Lower leg skin (tissue), 4 donors: ENCODE measurements around the gene LDLRAD2. TPM values are rescaled to one million over a fixed set of nuclear protein-coding genes. Genes with fewer than 3 reads are reported as not detected.

ENCODE experiments used
- DNase-seq, 2 donors: peaks; one replicate each; pipeline ENCODE4 v3.0.0-alpha.2; 2019; ENCODE audit warnings: low spot score in 2 of 2
- H3K4me3 ChIP-seq: fragments of 200-600 bp; sonication (generic); 2 replicates; pipeline ENCODE4 v1.5.1; 2017; ENCODE audit warnings: mild to moderate bottlenecking, low read depth; ENCODE audit not compliant: poor library complexity, severe bottlenecking
- CTCF ChIP-seq, 3 donors: fragments of 450-650 bp; IDR thresholded peaks; one replicate each; pipeline ENCODE4 v1.5.1; 2016; ENCODE audit warnings: antibody characterized with exemption in 3 of 3, mild to moderate bottlenecking in 3 of 3, moderate library complexity in 2 of 3
- POLR2A ChIP-seq, 2 donors: fragments of 450-650 bp; IDR thresholded peaks; one replicate each; pipeline ENCODE4 v1.6.1; 2016 to 2017; ENCODE audit warnings: antibody characterized with exemption in 2 of 2, mild to moderate bottlenecking in 1 of 2, moderate library complexity in 1 of 2
- WGBS, 2 donors: methylation state at CpG; one replicate each; pipeline ENCODE4 v1.1.5; 2018; 5-methylcytosine and 5-hydroxymethylcytosine counted together
- intact Hi-C: fragments of 100-400 bp; cut with DNase I; formaldehyde crosslinking; loops from one replicate; pipeline ENCODE4 v1.15.0; 2023; ENCODE audit warnings: low total_unique reads
- total RNA-seq, 4 donors: library from RNA; depleted of rRNA; stranded (reverse); fragments of >200 nt; gene quantifications; one replicate each; pipeline ENCODE4 v1.1.0, GENCODE V29; 2016

LDLRAD2 gene
- total RNA-seq, 4 donors from 2014 or later: 0.19 TPM; not detected in 3

DNA sequence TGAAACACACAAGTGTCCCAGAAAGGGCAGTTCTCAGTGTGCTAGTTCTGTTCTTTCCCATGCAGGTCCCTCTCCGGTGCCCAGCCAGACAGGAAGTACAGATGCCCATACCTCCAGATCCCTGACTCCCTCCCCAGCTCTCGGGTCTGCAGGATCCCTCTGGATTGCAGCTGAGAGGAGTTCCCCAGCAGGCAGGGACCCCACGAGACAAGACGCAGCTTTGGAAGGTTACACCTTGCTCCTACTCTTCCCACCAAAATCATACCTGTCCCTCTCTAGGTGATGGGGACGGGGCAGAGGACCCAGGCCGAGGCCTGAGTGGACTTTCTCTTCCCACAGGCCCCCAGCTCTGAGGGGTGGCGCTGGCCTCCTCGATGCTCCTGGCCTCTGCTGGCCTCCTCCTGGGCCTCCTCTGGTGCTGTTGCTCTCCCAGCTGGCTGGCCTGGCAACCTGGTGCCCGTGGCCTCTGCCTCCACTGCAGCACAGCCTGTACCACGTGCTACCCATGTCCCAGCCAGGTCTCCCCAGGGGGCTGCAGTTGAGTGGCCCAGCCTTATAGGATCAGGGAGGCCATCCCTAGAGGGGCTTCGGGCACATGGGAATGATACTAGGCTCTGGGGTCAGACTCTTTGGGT is 9.4 kb downstream of the LDLRAD2 start:
- no peak for DNase-seq
- intact Hi-C loops: no loop called here
- TF ChIP-seq POLR2A (IDR thresholded peaks at IDR 0.05) (no peak), CTCF (IDR thresholded peaks at IDR 0.05) (no peak)
- WGBS, 2 donors: 90 to 92% methylated on average over 9 to 11 of the region's 11 CpGs
- H3K4me3 ChIP-seq: no peak overlapping the region

GRCh38 chr1:21822349-21822748 is 10.3 kb downstream of the LDLRAD2 start:
- WGBS, 2 donors: 38 to 58% methylated on average over 9 of the region's 9 CpGs
- intact Hi-C loops: no loop called here
- TF ChIP-seq POLR2A (IDR thresholded peaks at IDR 0.05) (no peak), CTCF (IDR thresholded peaks at IDR 0.05) (no peak)
- DNase-seq: no peak
- H3K4me3 ChIP-seq: no peak overlapping the region

DNA sequence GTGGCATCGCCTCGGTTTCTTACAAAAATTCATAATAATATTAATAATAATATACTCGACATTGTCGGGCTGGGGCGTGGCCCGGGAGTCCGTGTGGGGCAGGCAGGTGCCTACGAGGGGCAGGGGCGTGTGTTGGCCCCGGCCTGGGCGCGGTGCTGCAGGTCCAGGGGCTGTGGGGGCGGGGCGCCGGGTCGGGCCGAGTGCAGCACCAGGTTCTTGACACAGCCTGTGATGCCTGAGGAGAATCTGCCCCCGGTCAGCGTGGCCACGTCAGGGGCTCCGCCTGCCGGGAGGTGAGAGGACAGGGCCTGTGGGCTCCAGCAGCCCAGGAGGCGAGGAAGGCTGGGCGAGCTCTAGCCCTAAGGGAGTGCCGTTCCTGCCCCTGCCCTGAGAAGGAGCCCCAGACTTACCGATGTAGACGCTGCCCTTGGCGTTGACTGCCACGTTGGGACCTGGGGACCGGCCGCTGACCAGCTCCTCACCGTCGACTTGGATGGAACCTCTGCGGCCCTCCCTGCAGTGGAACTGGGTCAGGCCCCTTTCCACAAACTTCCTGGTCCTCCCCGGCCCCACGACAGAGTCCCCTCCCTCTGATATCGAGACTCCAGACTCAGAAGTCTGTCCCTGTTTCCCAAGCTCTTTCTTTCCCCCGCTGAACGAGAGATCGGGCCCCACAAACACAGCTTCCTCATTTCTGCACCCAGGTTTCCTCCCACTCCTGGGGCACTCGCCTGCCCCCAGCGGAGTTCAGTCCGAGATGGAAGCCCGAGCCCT is 11.3 kb downstream of the LDLRAD2 start:
- DNase-seq: no peak

DNA sequence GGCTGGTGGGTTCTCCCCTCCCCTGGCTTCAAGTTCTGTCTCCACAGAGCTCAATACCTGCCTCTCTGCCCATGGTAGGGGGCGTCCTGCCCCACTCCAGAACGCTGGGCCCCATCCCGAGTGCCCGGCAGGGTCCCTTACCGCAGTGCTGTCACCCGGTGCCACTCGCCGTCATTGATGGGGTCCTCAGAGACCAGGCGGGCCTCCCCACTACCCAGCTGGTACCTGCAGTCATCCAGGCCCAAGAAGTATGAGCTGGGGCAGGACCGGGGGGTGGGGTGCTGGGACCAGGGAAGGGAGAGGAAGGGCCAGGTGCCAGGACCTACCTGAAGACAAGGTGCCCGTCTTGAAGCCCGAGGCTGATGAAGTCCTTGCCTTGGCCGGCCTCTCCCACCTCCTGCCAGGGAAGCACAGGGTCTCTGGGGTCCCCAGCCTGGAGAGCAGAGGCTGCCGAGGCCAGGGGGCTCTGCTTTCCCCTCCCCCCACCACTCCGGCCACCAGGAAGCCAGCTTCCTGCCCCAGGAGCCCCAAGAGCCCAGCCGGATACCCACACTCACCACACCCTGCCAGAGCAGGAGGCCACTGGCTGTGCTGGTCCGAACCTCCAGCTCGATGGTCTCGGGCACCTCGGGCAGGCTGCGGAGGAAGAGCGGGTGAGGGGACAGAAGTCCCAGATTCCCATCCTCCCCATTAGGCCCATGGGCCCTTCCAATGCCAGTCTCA is 12.1 kb downstream of the LDLRAD2 start:
- 93 to 96% methylated on average over 12 to 22 of the region's 22 CpGs for WGBS, 2 donors
- H3K4me3 ChIP-seq: no peak overlapping the region
- intact Hi-C loops: no loop called here
- DNase-seq: no peak
- TF ChIP-seq CTCF (IDR thresholded peaks at IDR 0.05): no peak
- TF ChIP-seq POLR2A (IDR thresholded peaks at IDR 0.05): no peak

More for the DNA sequence above, 11.3 kb downstream of the LDLRAD2 start:
- 85 to 88% methylated on average over 42 to 44 of the region's 44 CpGs for WGBS, 2 donors
- no peak for TF ChIP-seq CTCF (IDR thresholded peaks at IDR 0.05)
- TF ChIP-seq POLR2A (IDR thresholded peaks at IDR 0.05): no peak
- intact Hi-C loops: no loop called here
- no peak overlapping the region for H3K4me3 ChIP-seq

DNA sequence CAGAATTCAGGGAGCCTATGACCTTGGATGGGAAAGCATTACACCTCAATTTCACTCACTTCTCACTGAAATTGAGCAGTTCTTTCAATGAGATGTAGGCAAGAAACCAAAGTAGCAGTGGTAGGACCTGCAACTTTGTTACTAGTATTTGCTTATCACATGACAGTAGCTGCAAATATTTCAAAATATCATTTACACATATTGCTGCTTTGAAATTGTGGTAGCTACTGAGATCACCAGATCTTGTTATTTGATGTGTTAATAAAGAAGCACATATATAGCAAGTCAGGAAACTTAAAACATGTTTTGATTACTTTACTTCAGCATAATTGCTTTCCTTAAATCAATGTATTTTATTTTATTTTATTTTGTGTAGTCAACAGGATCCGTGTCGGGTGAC is 12.9 kb downstream of the LDLRAD2 start:
- WGBS, 2 donors: 89 to 90% methylated on average over 2 of the region's 2 CpGs
- no peak for DNase-seq
- TF ChIP-seq POLR2A (IDR thresholded peaks at IDR 0.05) (no peak), CTCF (IDR thresholded peaks at IDR 0.05) (no peak)
- intact Hi-C loops: no loop called here
- no peak overlapping the region for H3K4me3 ChIP-seq
